HG02763 (cell line): Measurements from ENCODE around the gene ATRIP.
"Not testable (repeated sequence)": the region's sequence is repeated elsewhere in the genome, so short reads cannot be mapped to it uniquely, and the experiment has no call there.

Experiments used
- ATAC-seq: cut with Tn5 transposase; IDR thresholded peaks from one replicate; pipeline ENCODE4 v1.9.1; 2021; ENCODE audit warnings: mild to moderate bottlenecking, moderate library complexity; ENCODE audit not compliant: unreplicated experiment

The ATRIP gene

GRCh38 chr3:48467110-48467454 lies 20.5 kb downstream of the ATRIP start:
- no peak for ATAC-seq

GRCh38 chr3:48467473-48468267 lies 21.1 kb downstream of the ATRIP start:
- ATAC-seq: no peak

GRCh38 chr3:48468329-48468731 lies 21.8 kb downstream of the ATRIP start:
- ATAC-seq: no peak

- no peak for ATAC-seq
Observed at GRCh38 chr3:48469046-48469915, 22.7 kb downstream of the ATRIP start.

GRCh38 chr3:48470286-48470685 lies 23.7 kb downstream of the ATRIP start:
- ATAC-seq: no peak

- no peak for ATAC-seq
Observed at GRCh38 chr3:48472673-48472922, 26.1 kb downstream of the ATRIP start.

- ATAC-seq: peak; percentile 81
Observed at GRCh38 chr3:48472923-48473616, 26.5 kb downstream of the ATRIP start.

- no peak for ATAC-seq
Observed at GRCh38 chr3:48473617-48473952, 27.0 kb downstream of the ATRIP start.

- ATAC-seq: not testable (repeated sequence)
Observed at GRCh38 chr3:48474031-48474430, 27.5 kb downstream of the ATRIP start.

GRCh38 chr3:48474619-48475018 lies 28.1 kb downstream of the ATRIP start:
- ATAC-seq: no peak

GRCh38 chr3:48475188-48475587 lies 28.7 kb downstream of the ATRIP start:
- ATAC-seq: no peak

GRCh38 chr3:48476426-48477053 lies 30.0 kb downstream of the ATRIP start:
- no peak for ATAC-seq

GRCh38 chr3:48477959-48478520 lies 31.5 kb downstream of the ATRIP start:
- ATAC-seq: no peak

GRCh38 chr3:48478626-48479555 lies 32.4 kb downstream of the ATRIP start:
- ATAC-seq: no peak

- ATAC-seq: not testable (repeated sequence)
Observed at GRCh38 chr3:48480891-48481290, 34.4 kb downstream of the ATRIP start.

- not testable (repeated sequence) for ATAC-seq
Observed at GRCh38 chr3:48482822-48483221, 36.3 kb downstream of the ATRIP start.

- ATAC-seq: no peak
Observed at GRCh38 chr3:48486952-48487351, 40.4 kb downstream of the ATRIP start.

GRCh38 chr3:48492461-48493202 lies 46.1 kb downstream of the ATRIP start:
- ATAC-seq: no peak

- no peak for ATAC-seq
Observed at GRCh38 chr3:48493203-48493501, 46.6 kb downstream of the ATRIP start.

- no peak for ATAC-seq
Observed at GRCh38 chr3:48500656-48501055, 54.1 kb downstream of the ATRIP start.
